HG03066 (cell line): ENCODE measurements around the gene COL20A1.
"Not testable (repeated sequence)": the region's sequence is repeated elsewhere in the genome, so short reads cannot be mapped to it uniquely, and the experiment has no call there.

Source experiments
- ATAC-seq: cut with Tn5 transposase; IDR thresholded peaks from one replicate; pipeline ENCODE4 v1.9.1; 2021; ENCODE audit warnings: low read depth; ENCODE audit not compliant: unreplicated experiment

The COL20A1 gene

DNA sequence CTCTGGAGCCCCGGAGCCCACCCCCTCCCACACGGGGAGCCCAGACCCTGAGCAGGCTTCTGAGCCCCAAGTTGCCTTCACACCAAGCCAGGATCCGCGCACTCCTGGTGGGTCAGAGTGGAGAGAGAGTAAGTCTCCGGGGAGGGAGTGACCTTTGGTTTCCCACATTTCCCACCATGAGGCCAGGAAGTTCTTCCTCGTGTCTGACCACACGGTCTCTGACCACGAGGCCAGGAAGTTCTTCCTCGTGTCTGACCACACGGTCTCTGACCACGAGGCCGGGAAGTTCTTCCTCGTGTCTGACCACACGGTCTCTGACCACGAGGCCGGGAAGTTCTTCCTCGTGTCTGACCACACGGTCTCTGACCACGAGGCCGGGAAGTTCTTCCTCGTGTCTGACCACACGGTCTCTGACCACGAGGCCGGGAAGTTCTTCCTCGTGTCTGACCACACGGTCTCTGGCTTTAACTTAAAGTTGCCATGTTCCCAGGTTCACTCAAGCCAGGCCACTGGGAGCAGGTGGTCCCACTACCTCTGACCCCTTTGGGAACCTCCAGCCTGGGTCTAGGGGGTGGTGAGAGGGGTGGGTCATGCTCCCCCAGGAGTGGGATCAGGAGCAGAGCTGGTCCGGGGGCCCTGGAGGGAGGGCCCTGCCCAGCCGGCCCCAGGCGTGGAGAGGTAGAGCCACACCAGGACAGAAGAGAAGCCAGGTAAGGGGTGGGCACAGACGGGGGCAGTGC is 13.1 kb downstream of the COL20A1 start:
- ATAC-seq: not testable (repeated sequence)

DNA sequence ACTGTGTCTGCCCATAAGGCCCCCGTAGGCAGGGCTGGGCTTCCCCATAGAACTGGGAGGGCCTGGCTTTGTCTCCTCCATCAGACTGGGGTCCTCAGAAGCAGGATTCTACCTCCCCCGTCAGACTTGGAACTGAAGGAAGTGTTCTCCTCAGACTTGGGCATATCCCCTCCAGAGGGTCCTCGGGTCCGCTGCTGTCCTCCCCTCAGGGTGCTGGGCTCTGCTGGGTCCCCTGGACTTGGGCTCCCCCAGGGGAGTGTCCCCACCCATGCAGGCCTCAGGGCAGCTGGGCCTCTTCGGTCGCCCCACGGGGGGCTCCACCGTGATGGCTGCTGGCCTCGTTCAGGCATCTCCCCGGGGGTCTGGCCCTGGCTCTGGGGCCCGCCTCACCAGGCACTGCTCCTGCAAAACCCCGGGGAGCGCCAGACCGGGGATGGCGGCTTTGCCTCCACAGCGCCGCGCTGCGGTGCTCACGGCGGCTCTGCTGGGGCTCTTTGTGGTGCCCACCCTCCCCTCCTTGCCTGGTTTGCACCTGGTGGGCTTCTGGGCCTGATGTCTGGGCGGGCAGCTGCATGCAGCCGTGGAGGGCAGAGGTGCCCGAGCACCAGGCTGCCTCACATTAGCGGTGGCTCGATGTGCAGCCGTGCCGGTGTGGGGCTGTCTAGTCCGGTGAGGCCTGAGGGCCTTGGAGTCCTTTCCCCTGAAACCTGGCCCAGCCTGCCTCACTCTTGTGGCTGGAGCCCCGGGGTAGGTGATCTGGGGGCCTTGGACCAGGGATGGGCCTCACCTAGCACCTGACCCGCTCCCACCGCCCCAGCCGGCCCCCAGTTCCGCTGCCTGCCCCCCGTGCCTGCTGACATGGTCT is 13.9 kb downstream of the COL20A1 start:
- no peak for ATAC-seq

DNA sequence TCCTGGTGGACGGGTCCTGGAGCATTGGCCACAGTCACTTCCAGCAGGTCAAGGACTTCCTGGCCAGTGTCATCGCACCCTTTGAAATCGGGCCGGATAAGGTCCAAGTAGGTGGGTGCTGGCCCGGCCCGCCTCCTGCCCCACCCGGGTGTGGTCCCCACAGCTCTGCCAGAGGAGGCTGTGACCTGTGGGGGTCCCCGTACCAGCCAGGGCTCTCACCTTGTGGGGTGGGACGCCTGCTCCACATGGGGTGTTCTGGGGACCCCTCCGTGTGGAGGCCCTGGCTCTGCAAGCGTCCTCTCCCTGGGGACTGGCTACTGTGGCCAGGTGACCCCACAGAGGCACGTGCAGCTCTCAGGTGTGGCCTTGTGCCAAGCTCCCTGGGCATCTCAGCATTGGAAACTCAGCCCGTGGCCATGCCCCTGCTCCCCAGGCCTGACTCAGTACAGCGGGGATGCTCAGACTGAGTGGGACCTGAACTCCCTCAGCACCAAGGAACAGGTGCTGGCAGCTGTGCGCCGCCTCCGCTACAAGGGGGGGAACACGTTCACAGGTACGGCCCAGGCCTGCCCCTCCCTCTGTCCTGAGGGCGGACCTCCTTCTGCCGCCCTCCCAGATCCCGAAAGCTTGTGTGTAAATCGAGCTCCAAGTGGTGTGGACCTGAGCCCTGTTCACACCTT is 14.7 kb downstream of the COL20A1 start:
- ATAC-seq: no peak

DNA sequence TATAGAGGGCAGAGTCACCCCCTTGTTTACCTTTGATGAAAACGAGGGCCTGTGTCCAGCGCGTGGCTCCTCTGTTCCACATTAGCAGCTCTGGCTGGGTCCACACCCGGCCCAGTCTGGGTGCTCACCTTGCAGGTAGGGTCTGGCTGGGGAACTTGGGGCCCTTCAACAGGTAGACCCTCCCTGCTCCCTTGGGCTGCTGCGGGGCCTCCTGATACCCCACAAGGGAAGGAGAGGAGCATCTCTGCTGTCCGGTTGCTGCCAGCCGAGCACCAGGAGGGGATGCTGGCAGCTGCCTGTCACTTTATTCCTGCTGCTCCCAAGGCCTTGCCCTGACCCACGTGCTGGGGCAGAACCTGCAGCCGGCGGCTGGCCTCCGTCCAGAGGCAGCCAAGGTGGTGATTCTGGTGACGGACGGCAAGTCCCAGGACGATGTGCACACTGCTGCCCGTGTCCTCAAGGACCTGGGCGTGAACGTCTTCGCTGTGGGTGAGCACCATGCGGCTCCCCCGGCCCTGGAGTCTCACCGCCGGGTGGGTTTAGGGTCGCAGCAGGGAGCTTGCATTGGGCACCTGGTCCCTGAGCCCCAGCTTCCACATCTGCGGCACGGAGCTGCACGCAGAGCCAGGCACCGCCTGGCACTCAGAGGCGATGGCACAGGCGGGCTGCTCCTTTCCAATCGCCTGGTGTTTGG is 15.4 kb downstream of the COL20A1 start:
- ATAC-seq: no peak

DNA sequence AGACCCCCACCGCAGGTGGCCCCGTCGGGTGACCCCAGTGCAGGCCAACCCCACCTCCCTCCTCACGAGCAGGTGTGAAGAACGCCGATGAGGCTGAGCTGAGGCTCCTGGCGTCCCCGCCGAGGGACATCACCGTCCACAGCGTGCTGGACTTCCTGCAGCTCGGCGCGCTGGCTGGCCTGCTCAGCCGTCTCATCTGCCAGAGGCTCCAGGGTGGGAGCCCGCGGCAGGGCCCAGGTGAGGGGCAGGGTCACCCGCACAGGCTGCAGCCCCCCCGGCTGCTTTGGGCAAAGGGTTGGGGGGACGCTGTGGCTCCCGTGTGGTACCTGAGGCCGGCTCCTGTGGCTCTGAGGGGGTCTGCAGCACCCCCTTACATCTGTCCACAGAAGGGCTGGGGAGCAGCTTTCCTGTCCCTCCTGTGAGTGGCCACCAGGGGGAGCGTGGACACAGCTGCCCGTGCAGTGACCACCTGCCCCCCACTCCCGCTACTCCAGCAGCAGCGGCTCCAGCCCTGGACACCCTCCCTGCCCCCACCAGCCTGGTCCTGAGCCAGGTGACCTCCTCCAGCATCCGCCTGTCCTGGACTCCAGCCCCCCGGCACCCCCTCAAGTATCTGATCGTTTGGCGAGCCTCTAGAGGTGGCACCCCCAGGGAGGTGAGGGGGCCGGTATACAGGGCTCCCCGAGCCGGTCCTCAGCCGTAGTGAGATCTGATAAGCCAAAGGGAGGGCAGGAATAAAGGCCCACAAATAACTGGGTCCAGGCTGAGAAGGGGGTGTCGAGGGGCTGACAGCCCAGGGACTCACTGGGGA is 16.5 kb downstream of the COL20A1 start:
- ATAC-seq: no peak

DNA sequence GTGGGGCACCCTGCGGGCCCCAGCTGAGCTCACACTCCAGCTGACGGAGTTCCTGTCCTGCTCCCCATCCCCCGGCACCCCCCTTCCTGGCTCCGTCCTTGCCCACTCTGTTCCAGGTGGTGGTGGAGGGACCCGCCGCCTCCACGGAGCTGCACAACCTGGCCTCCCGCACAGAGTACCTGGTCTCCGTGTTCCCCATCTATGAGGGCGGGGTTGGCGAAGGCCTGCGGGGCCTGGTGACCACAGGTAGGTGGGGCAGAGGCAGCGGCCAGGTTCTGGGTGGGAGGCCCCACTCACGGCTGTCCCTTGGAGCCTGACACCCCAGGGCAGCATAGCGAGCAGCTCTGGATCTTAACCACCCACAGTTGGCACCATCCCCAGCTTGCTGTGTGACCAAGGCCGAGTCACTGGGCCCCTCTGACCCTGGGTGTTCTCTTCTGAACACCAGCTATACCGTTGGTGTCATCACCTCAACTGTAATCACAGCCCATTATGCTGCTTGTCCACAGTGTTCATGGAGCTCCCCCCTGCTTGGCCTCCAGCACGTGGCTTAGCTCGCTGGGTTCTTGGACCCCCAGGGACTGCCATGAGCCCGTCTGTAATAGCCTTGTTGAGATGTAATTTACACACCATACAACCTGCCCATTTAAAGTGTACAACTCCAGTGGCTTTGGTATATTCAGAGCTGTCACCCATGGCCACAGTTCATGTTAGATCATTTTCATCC is 17.4 kb downstream of the COL20A1 start:
- no peak for ATAC-seq

DNA sequence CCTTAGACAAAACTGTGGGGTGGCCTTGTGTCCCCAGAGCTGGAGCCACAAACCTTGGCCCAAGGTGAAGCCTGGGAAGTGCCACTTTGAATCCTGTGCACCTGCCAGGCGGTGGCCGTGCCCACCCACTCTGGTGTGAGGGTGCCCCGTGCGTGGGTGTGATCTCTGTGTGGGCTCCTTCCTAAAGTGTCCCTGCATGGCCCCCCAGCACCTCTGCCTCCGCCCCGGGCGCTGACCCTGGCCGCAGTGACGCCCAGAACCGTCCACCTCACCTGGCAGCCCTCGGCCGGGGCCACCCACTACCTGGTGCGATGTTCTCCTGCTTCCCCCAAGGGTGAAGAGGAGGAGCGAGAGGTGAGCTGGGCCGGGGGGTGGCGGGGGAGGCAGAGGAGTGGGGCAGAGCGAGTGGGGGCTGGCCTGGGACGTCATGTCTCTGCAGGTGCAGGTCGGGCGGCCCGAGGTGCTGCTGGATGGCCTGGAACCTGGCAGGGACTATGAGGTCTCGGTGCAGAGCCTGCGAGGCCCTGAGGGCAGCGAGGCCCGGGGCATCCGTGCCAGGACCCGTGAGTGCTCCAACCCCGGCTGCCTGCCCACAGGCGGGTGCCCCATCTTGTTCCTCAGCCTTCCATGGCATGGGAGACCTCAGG is 18.3 kb downstream of the COL20A1 start:
- no peak for ATAC-seq

DNA sequence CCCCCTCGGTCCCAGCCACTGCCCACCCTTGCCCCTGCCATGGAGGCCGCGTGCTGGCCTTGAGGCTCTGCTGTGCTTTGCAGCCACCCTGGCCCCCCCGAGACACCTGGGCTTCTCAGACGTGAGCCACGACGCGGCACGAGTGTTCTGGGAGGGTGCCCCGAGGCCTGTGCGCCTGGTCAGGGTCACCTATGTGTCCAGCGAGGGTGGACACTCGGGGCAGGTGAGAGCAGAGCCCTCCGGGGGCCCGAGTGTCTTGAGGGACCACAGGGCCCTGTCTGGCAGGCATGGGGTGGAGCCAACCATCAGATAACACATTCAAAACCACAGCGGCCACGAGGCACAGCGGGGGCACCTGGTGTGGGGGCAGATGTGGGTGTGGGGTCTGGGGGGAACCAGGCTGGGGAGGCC is 18.9 kb downstream of the COL20A1 start:
- ATAC-seq: no peak

DNA sequence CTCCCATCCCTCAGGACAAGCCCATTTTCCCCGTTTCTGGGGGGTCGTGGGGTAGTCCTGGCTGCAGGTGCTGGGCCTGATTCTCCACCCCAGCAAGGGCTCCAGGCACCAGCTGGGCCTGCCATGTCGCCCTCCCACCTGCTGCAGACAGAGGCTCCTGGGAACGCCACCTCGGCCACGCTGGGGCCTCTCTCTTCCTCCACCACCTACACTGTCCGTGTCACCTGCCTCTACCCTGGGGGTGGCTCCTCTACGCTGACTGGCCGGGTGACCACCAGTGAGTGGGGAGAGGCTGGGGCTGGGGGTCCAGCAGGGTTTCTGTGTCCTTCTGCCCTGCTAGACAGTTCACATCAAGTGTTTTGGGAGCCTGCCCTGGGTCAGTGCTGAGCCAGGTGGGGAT is 19.3 kb downstream of the COL20A1 start:
- no peak for ATAC-seq

DNA sequence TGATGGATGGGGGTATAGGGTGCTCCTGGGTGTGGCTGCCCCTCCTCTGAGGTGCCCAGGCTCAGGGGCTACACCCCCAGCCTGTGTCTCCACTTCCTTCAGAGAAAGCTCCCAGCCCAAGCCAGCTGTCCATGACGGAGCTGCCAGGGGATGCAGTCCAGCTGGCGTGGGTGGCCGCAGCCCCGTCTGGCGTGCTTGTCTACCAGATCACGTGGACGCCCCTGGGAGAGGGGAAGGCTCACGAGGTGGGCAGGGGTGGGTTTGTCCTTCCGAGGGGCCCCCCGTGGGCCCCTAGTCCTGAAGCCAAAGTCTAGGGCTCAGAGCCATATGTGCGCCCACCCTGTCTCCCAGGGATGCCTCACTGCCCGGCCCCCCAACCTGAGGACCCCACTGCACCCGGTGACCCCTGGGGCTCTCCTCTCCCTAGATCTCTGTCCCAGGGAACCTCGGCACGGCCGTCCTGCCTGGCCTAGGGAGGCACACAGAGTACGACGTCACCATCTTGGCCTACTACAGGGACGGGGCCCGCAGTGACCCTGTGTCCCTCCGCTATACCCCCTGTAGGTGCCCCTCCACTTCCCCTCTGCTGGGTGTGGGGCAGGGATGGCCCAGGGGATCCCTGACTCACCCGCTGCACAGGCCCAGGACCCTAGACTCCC is 19.8 kb downstream of the COL20A1 start:
- ATAC-seq: no peak

DNA sequence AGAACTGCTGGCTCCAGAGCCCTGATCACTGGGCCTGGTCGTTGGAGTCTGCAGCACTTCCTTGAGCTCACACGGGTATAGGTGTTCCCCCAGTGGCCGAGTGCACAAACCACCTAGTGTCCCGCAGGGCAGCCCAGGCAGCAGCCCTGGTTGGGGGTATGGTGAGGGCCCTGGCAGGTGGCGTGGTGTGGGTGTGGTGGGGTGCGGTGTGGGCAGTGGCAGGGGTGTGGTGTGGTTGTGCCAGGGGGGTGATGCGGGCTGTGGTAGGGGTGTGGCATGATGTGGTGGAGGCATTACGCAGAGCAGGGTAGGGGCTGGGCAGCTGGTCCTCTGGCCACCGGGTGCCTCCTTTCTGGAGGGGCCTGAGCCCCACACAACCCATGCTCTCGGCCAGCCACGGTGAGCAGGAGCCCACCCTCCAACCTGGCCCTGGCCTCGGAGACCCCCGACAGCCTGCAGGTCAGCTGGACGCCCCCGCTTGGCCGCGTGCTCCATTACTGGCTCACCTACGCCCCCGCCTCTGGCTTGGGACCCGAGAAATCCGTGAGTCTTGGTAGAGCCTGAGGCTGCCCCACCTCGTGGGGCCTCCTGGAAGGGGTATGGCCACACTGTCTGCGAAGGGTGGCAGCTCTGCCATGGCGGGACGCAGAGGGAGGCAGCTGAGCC is 20.5 kb downstream of the COL20A1 start:
- no peak for ATAC-seq

DNA sequence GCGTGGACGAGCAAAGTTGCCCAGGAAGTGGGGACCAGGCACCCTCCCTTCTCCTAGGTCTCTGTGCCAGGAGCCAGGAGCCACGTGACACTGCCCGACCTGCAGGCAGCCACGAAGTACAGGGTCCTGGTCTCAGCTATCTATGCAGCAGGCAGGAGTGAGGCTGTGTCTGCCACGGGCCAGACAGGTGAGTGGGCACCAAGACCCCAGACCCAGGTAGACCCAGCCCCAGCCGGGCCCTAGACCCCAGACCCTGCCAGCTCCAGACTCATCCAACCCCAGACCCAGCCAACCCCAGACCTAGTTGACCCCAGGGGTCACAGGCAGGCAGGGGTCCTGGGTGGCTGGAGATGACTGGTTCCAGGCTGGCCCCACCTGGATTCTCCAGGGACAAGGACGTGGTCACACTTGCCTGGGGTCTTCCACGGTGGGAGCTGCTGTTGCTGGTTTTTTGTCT is 21.1 kb downstream of the COL20A1 start:
- no peak for ATAC-seq

DNA sequence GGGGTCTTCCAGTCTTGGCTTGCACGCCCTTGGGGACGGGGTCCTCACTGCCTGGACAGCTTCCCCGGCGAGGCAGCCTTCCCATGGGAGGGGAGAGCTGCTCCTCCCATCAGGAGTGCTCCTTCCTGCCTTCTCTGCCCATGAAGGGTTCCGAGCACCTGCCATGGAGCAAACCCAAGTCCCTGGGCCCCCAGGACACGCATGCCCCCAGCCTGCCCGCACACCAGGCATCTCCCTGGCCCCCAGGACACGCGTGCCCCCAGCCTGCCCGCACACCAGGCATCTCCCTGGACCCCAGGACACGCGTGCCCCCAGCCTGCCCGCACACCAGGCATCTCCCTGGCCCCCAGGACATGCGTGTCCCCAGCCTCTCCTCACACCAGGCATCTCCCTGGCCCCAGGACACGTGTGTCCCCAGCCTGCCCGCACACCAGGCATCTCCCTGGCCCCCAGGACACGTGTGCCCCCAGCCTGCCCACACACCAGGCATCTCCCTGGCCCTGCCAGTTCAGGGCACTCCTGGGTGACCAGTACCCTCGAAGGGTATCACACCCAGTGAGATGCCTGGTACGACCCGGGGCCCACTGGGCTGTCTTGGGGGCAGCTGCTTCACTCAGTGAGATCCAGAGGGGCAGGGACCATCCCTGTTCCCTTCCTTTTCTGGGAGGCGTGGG is 21.7 kb downstream of the COL20A1 start:
- ATAC-seq: no peak

DNA sequence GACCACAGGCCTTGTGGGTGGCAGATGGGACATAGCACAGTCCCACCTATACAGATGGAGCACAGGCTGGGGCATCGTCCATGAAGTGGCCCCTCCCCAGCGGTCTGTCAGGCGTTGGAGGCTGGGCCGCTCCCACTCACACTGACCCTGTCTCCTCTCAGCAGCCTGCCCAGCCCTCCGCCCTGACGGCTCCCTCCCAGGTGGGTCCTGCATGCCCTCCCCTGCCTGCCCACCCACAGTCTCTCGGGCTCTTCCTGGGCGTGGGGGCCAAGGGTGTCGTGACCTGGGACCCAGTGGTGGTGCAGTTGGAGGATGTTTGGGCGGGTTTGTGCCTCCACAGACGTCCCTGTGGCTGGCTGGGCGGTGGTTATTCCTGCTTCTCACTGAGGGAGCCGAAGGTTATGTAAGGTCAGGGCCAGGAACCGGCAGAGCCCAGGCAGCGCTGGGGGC is 22.3 kb downstream of the COL20A1 start:
- no peak for ATAC-seq

DNA sequence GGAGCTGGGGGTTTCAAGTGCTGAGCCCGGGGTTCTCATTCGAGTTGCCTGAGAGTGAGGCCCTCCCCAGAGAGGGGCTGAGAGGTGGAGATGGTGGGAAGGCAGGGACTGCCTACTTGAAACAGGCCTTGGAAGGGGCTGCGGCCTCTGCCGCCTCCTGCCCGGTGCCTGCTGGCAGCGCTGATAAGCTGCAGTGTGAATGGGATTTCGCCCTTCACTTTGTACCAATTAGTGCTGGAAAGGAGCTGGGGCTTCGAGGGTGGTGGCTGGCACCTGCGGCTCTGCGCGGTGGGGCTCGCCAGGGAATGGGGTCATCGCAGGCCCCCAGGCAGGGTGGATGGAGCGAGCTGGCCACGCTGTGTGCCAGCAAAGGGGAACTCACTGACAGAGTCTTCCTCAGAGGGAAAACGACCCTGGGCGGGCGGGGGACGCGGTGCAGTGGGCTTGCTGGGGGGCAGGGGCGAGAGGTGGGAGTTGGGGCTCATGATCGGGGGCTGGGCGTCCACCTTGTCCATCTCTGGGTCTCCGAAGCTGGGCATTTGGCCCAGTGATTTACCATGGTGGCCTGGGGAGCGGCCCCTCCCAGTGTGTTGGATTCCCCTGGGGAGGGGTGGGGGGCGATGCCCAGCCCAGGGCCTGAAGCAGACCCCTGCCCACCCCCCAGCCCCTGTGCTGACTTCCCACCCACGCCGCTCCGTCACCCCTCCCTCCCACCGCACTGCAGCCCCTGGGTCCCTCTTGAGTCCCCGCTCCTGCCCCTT is 22.9 kb downstream of the COL20A1 start:
- ATAC-seq: no peak

DNA sequence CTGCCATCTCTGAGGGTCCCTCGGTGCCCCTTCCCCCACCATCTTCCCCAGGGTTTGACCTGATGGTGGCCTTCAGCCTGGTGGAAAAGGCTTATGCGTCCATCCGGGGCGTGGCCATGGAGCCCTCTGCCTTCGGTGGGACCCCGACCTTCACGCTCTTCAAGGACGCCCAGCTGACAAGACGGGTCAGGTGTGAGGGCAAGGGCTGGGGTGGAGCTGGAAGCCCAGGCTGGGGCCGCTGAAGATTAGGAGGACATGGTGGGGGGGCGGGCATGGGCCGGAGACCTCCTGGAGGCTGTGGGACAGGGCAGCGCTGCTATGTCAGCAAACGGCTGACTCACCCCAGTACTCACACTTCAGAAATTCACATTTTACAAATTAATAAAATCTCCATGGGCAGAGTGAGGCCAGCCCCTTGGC is 23.5 kb downstream of the COL20A1 start:
- no peak for ATAC-seq
